ENCODE measurements around the gene SORCS2. TPM values are rescaled to one million over a fixed set of nuclear protein-coding genes. Genes with fewer than 3 reads are reported as not detected.

The SORCS2 gene
- total RNA-seq: 0.19 and 0.28 TPM in 2 replicates

DNA sequence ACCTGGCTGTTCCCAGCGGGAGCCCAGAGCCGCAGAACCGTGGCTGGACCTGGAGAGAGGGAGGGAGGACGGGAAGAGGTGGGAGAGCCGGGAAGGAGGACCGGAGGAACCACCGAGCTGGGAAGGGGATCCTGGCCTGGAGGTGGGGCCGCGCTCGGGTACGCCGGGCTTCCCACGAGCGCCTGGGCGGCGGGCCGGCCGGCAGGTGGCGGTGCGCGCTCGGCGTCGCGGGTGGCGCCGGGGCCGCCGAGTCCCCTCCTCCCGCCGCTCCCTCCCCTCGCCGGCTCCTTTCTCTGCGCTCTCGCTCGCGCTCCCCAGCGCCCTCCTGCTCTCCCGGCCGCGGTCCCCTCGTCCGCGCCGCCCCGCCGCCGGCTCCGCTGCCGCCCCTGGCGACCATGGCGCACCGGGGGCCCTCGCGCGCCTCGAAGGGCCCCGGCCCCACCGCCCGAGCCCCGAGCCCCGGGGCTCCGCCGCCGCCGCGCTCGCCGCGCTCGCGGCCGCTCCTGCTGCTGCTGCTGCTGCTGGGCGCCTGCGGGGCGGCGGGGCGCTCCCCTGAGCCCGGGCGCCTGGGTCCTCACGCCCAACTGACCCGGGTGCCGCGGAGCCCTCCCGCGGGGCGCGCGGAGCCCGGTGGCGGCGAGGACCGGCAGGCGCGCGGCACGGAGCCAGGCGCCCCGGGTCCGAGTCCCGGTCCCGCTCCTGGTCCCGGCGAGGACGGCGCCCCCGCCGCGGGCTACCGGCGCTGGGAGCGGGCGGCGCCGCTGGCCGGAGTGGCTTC, at the start of gene SORCS2:
SORCS2 (plus strand) TSS at position 287 of the 778 bp plus-strand sequence.

DNA sequence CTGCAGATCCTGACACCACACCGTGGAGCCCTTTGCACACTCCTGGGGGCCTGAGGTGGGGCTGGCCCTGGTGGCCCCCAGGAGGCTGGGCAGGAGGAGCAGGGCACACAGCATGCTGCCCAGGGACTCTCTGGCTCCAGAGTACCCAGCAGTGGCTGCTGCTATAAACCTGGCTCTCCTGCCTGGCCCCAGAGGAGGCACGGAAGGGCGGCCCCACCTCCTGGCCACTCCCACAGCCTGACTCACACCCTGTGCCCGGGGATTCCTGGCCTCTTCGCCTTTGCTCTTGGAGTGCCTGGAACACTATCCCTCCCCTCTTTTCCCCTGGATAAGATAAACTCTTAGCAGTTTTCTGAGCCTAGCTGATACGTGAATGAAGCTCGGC, 242.4 kb downstream of the SORCS2 start, which contains the start of gene PSAPL1:
PSAPL1 (minus strand) TSS at position 165 of the 385 bp plus-strand sequence; CDS start at position 114, 51 bp downstream.

Other genes starting within 250 kb of the SORCS2 start
- gene TADA2B, start 149.2 kb upstream of the SORCS2 start, total RNA-seq: 9.3 and 12.3 TPM in 2 replicates
- 25.9 and 59.0 TPM in 2 replicates for gene GRPEL1, start 124.5 kb upstream of the SORCS2 start, total RNA-seq
- gene PSAPL1, start 242.4 kb downstream of the SORCS2 start, total RNA-seq: not detected in 2 replicates

Measured in regular cardiac myocyte (primary cell).